Sigmoid colon (tissue), 4 donors: ENCODE data around the gene PJA2.

ENCODE experiments used
- EP300 ChIP-seq, 4 donors: sonication (generic); formaldehyde crosslinking; IDR thresholded peaks; one replicate each; pipeline ENCODE4 v1.6.1; 2017; ENCODE audit warnings: antibody characterized with exemption in 4 of 4
- POLR2A ChIP-seq, 2 donors: fragments of 450-650 bp; IDR thresholded peaks; one replicate each; pipeline ENCODE4 v1.6.1; 2016; ENCODE audit warnings: antibody characterized with exemption in 2 of 2, mild to moderate bottlenecking in 2 of 2, moderate library complexity in 2 of 2

DNA sequence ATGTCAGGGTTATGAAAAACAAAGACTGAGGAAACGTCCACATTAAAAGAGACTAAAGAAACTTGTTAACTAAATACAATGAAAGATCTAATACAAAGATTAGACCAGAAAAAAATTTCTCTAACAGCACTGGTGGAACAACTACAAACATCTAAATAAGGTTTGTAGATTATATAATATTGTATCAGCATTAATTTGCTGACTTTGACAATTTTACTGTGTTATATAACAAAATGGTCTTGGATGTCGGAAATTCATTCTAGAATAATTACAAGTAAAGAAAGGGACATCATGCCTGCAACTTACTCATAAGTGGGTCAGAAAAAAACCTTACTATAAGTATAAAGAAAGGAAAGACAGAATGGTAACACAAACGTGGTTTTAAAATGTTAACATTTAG lies 50.1 kb downstream of the PJA2 start:
- TF ChIP-seq POLR2A (IDR thresholded peaks at IDR 0.05): no peak
- TF ChIP-seq EP300 (IDR thresholded peaks at IDR 0.05): no peak
